ENCODE data around the gene CHST14. TPM values are rescaled to one million over a fixed set of nuclear protein-coding genes. Genes with fewer than 3 reads are reported as not detected.

CHST14 gene
- total RNA-seq: 10 to 100 TPM; 14.3 to 14.6 TPM

- peak within 1 kb of the TSS; percentile 85 for H3K4me3 Mint-ChIP-seq
- H3K36me3 Mint-ChIP-seq (ENCODE audit: low read depth): peaks cover 16% of the 10 kb centered on the region
- no peaks in the 10 kb centered on the region for H3K9me3 Mint-ChIP-seq
- CTCF ChIA-PET: interaction anchor here (0.6 to 3.0 kb wide), 5 partner anchors 9 to 706 kb away, joined by 3 to 8 read pairs (median 4); no protein-coding TSS in a partner anchor
- H3K4me1 Mint-ChIP-seq: peaks cover 35% of the 10 kb centered on the region
- DNase-seq: peak; percentile 66
- POLR2A ChIA-PET: no interaction called here
- no peaks in the 10 kb centered on the region for H3K27me3 Mint-ChIP-seq
- H3K27ac Mint-ChIP-seq: peak within 1 kb of the TSS; percentile 90
Measured at GRCh38 chr15:40470423-40471104, at the start of gene CHST14. Gene CHST14 (plus strand): TSS chr15:40470984. CDS start chr15:40471214, 230 bp downstream.

GRCh38 chr15:40421246-40422157, 49.3 kb upstream of the CHST14 start:
- H3K36me3 Mint-ChIP-seq (ENCODE audit: low read depth): peaks cover 6% of the 10 kb centered on the region

GRCh38 chr15:40424483-40425115, 46.2 kb upstream of the CHST14 start:
- H3K27me3 Mint-ChIP-seq: no peaks in the 10 kb centered on the region
- no peak overlapping the region for H3K4me3 Mint-ChIP-seq
- H3K27ac Mint-ChIP-seq: no peak overlapping the region
- peaks cover 2% of the 10 kb centered on the region for H3K4me1 Mint-ChIP-seq
- DNase-seq: no peak
- CTCF ChIA-PET: interaction anchor here (0.9 to 3.4 kb wide), 4 partner anchors 19 to 87 kb away, joined by 3 to 18 read pairs (median 3); no protein-coding TSS in a partner anchor
- H3K36me3 Mint-ChIP-seq (ENCODE audit: low read depth): no peaks in the 10 kb centered on the region
- no peaks in the 10 kb centered on the region for H3K9me3 Mint-ChIP-seq
- POLR2A ChIA-PET: no interaction called here

More at GRCh38 chr15:40421246-40422157, 49.3 kb upstream of the CHST14 start:
- ChIA-PET POLR2A (no interaction called here), CTCF (interaction anchor here (0.6 to 3.9 kb wide), 41 partner anchors 8 to 178 kb away, joined by 3 to 33 read pairs (median 4); partner anchors contain the start of genes CCDC9B, INAFM2, IVD and PHGR1)
- Mint-ChIP-seq H3K9me3 (no peaks in the 10 kb centered on the region), H3K4me1 (peaks cover 2% of the 10 kb centered on the region), H3K27me3 (no peaks in the 10 kb centered on the region), H3K27ac (no peak overlapping the region), H3K4me3 (no peak overlapping the region)
- DNase-seq: peak; percentile 81

GRCh38 chr15:40425681-40426080, 45.1 kb upstream of the CHST14 start:
- H3K4me1 Mint-ChIP-seq: peaks cover 2% of the 10 kb centered on the region
- POLR2A ChIA-PET: no interaction called here

GRCh38 chr15:40427188-40427587, 43.6 kb upstream of the CHST14 start:
- no peaks in the 10 kb centered on the region for H3K27me3 Mint-ChIP-seq
- POLR2A ChIA-PET: no interaction called here
- H3K4me1 Mint-ChIP-seq: no peaks in the 10 kb centered on the region
- no peak for DNase-seq
- H3K27ac Mint-ChIP-seq: no peak overlapping the region
- H3K9me3 Mint-ChIP-seq: no peaks in the 10 kb centered on the region
- no peak overlapping the region for H3K4me3 Mint-ChIP-seq
- CTCF ChIA-PET: interaction anchor here (1.0 to 3.4 kb wide), 2 partner anchors 83 to 144 kb away, joined by 3 to 18 read pairs; no protein-coding TSS in a partner anchor
- no peaks in the 10 kb centered on the region for H3K36me3 Mint-ChIP-seq (ENCODE audit: low read depth)

More at GRCh38 chr15:40425681-40426080, 45.1 kb upstream of the CHST14 start:
- Mint-ChIP-seq H3K4me3 (no peak overlapping the region), H3K36me3 (ENCODE audit: low read depth) (no peaks in the 10 kb centered on the region), H3K27ac (no peak overlapping the region), H3K9me3 (no peaks in the 10 kb centered on the region), H3K27me3 (no peaks in the 10 kb centered on the region)
- no peak for DNase-seq
- CTCF ChIA-PET: interaction anchor here (0.6 to 3.4 kb wide), 8 partner anchors 9 to 312 kb away, joined by 3 to 18 read pairs (median 3); no protein-coding TSS in a partner anchor

GRCh38 chr15:40428185-40428584, 42.6 kb upstream of the CHST14 start:
- Mint-ChIP-seq H3K4me1 (no peaks in the 10 kb centered on the region), H3K4me3 (no peak overlapping the region), H3K27me3 (peaks cover under 1% of the 10 kb centered on the region), H3K9me3 (no peaks in the 10 kb centered on the region), H3K36me3 (ENCODE audit: low read depth) (no peaks in the 10 kb centered on the region), H3K27ac (no peak overlapping the region)
- CTCF ChIA-PET: interaction anchor here (0.6 to 1.2 kb wide), 3 partner anchors 10 to 101 kb away, joined by 3 read pairs; no protein-coding TSS in a partner anchor
- DNase-seq: no peak
- POLR2A ChIA-PET: no interaction called here

GRCh38 chr15:40429068-40429710, 41.6 kb upstream of the CHST14 start:
- Mint-ChIP-seq H3K27me3 (peaks cover 6% of the 10 kb centered on the region), H3K4me3 (no peak overlapping the region), H3K9me3 (no peaks in the 10 kb centered on the region), H3K27ac (no peak overlapping the region), H3K36me3 (ENCODE audit: low read depth) (no peaks in the 10 kb centered on the region), H3K4me1 (no peaks in the 10 kb centered on the region)
- CTCF ChIA-PET: interaction anchor here (0.9 to 1.2 kb wide), 2 partner anchors 9 to 89 kb away, joined by 3 read pairs; no protein-coding TSS in a partner anchor
- POLR2A ChIA-PET: no interaction called here
- DNase-seq: no peak

GRCh38 chr15:40430271-40430805, 40.4 kb upstream of the CHST14 start:
- DNase-seq: no peak
- Mint-ChIP-seq H3K4me1 (peaks cover 2% of the 10 kb centered on the region), H3K9me3 (no peaks in the 10 kb centered on the region), H3K27me3 (peaks cover 17% of the 10 kb centered on the region), H3K27ac (no peak overlapping the region), H3K36me3 (ENCODE audit: low read depth) (no peaks in the 10 kb centered on the region), H3K4me3 (no peak overlapping the region)
- ChIA-PET POLR2A (interaction anchor here (0.5 kb wide), 1 partner anchor 122 kb away, joined by 4 read pairs; no protein-coding TSS in a partner anchor), CTCF (interaction anchor here (0.9 to 2.0 kb wide), 4 partner anchors 8 to 23 kb away, joined by 3 to 7 read pairs (median 3); no protein-coding TSS in a partner anchor)

- CTCF ChIA-PET: interaction anchor here (1.0 to 2.3 kb wide), 4 partner anchors 13 to 91 kb away, joined by 3 to 7 read pairs (median 4); no protein-coding TSS in a partner anchor
- Mint-ChIP-seq H3K27ac (no peak overlapping the region), H3K9me3 (no peaks in the 10 kb centered on the region), H3K4me1 (peaks cover 23% of the 10 kb centered on the region), H3K4me3 (no peak overlapping the region), H3K36me3 (ENCODE audit: low read depth) (peaks cover 4% of the 10 kb centered on the region), H3K27me3 (peaks cover 59% of the 10 kb centered on the region)
- POLR2A ChIA-PET: no interaction called here
- no peak for DNase-seq
Measured at GRCh38 chr15:40435023-40435709, 35.6 kb upstream of the CHST14 start.

GRCh38 chr15:40435710-40436089, 35.1 kb upstream of the CHST14 start:
- no peak overlapping the region for H3K27ac Mint-ChIP-seq
- H3K4me1 Mint-ChIP-seq: peaks cover 23% of the 10 kb centered on the region
- peaks cover 4% of the 10 kb centered on the region for H3K36me3 Mint-ChIP-seq (ENCODE audit: low read depth)
- ChIA-PET POLR2A (no interaction called here), CTCF (interaction anchor here (1.0 to 2.3 kb wide), 4 partner anchors 14 to 91 kb away, joined by 3 to 7 read pairs (median 4); no protein-coding TSS in a partner anchor)
- no peak overlapping the region for H3K4me3 Mint-ChIP-seq
- peaks cover 60% of the 10 kb centered on the region for H3K27me3 Mint-ChIP-seq
- DNase-seq: no peak
- no peaks in the 10 kb centered on the region for H3K9me3 Mint-ChIP-seq

GRCh38 chr15:40436116-40436891, 34.5 kb upstream of the CHST14 start:
- DNase-seq: no peak
- Mint-ChIP-seq H3K27me3 (peaks cover 60% of the 10 kb centered on the region), H3K4me3 (no peak overlapping the region), H3K4me1 (peaks cover 23% of the 10 kb centered on the region), H3K9me3 (no peaks in the 10 kb centered on the region), H3K27ac (no peak overlapping the region), H3K36me3 (ENCODE audit: low read depth) (peaks cover 4% of the 10 kb centered on the region)
- CTCF ChIA-PET: interaction anchor here (1.0 to 2.3 kb wide), 3 partner anchors 15 to 92 kb away, joined by 3 to 7 read pairs (median 4); no protein-coding TSS in a partner anchor
- POLR2A ChIA-PET: no interaction called here
